ENCODE data around the gene NACC1. TPM values are rescaled to one million over a fixed set of nuclear protein-coding genes. Genes with fewer than 3 reads are reported as not detected.
A peak's percentile ranks its signal among the peaks of the same experiment; 100 is the strongest.

The NACC1 gene
- total and polyA plus RNA-seq, 2 of the 13 experiments (the other 11 are each of a cell fraction or from before 2014, with no cell fraction given), result 31.8 to 42.3 TPM

- TF ChIP-seq ZBTB37 (CRISPR knock-in tag; IDR thresholded peaks at IDR 0.05) (no peak), XRCC5 (optimal IDR thresholded peaks at IDR 0.05; ENCODE audit: low read length) (peak; percentile 28), ZSCAN22 (CRISPR knock-in tag; IDR thresholded peaks at IDR 0.05) (no peak), FOSL2 (CRISPR knock-in tag; IDR thresholded peaks at IDR 0.05) (peak; percentile 30; the same call in 1 of the 2 replicates), ZNF468 (CRISPR knock-in tag; IDR thresholded peaks at IDR 0.05) (no peak), ZBTB1 (CRISPR knock-in tag; IDR thresholded peaks at IDR 0.05; ENCODE audit: borderline replicate concordance) (no peak), CERS6 (CRISPR knock-in tag; IDR thresholded peaks at IDR 0.05) (no peak), CBX1 (IDR thresholded peaks at IDR 0.05; ENCODE audit: low read depth) (no peak), BCL6 (CRISPR knock-in tag; IDR thresholded peaks at IDR 0.05) (0 out of 2 replicates have a peak, but pooled peaks have one; percentile 14), ERF (CRISPR knock-in tag; IDR thresholded peaks at IDR 0.05) (no peak), ZNF549 (CRISPR knock-in tag; IDR thresholded peaks at IDR 0.05) (no peak), ZNF451 (CRISPR knock-in tag; IDR thresholded peaks at IDR 0.05) (no peak)
- TF ChIP-seq, protein P1, sequence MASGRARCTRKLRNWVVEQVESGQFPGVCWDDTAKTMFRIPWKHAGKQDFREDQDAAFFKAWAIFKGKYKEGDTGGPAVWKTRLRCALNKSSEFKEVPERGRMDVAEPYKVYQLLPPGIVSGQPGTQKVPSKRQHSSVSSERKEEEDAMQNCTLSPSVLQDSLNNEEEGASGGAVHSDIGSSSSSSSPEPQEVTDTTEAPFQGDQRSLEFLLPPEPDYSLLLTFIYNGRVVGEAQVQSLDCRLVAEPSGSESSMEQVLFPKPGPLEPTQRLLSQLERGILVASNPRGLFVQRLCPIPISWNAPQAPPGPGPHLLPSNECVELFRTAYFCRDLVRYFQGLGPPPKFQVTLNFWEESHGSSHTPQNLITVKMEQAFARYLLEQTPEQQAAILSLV (CRISPR knock-in tag; IDR thresholded peaks at IDR 0.05; ENCODE audit: borderline replicate concordance), result no peak
- TF ChIP-seq, protein P2, sequence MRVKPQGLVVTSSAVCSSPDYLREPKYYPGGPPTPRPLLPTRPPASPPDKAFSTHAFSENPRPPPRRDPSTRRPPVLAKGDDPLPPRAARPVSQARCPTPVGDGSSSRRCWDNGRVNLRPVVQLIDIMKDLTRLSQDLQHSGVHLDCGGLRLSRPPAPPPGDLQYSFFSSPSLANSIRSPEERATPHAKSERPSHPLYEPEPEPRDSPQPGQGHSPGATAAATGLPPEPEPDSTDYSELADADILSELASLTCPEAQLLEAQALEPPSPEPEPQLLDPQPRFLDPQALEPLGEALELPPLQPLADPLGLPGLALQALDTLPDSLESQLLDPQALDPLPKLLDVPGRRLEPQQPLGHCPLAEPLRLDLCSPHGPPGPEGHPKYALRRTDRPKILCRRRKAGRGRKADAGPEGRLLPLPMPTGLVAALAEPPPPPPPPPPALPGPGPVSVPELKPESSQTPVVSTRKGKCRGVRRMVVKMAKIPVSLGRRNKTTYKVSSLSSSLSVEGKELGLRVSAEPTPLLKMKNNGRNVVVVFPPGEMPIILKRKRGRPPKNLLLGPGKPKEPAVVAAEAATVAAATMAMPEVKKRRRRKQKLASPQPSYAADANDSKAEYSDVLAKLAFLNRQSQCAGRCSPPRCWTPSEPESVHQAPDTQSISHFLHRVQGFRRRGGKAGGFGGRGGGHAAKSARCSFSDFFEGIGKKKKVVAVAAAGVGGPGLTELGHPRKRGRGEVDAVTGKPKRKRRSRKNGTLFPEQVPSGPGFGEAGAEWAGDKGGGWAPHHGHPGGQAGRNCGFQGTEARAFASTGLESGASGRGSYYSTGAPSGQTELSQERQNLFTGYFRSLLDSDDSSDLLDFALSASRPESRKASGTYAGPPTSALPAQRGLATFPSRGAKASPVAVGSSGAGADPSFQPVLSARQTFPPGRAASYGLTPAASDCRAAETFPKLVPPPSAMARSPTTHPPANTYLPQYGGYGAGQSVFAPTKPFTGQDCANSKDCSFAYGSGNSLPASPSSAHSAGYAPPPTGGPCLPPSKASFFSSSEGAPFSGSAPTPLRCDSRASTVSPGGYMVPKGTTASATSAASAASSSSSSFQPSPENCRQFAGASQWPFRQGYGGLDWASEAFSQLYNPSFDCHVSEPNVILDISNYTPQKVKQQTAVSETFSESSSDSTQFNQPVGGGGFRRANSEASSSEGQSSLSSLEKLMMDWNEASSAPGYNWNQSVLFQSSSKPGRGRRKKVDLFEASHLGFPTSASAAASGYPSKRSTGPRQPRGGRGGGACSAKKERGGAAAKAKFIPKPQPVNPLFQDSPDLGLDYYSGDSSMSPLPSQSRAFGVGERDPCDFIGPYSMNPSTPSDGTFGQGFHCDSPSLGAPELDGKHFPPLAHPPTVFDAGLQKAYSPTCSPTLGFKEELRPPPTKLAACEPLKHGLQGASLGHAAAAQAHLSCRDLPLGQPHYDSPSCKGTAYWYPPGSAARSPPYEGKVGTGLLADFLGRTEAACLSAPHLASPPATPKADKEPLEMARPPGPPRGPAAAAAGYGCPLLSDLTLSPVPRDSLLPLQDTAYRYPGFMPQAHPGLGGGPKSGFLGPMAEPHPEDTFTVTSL (CRISPR knock-in tag; IDR thresholded peaks at IDR 0.05; ENCODE audit: borderline replicate concordance), result no peak
- TF ChIP-seq, protein P3, sequence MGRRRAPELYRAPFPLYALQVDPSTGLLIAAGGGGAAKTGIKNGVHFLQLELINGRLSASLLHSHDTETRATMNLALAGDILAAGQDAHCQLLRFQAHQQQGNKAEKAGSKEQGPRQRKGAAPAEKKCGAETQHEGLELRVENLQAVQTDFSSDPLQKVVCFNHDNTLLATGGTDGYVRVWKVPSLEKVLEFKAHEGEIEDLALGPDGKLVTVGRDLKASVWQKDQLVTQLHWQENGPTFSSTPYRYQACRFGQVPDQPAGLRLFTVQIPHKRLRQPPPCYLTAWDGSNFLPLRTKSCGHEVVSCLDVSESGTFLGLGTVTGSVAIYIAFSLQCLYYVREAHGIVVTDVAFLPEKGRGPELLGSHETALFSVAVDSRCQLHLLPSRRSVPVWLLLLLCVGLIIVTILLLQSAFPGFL (CRISPR knock-in tag; IDR thresholded peaks at IDR 0.05), result no peak
Observed at GRCh38 chr19:13163609-13164342, 45.7 kb downstream of the NACC1 start (continued).

Data from HepG2 (cell line).